Suppressor macrophage treated with lipopolysaccharide for 1 hour (primary cell): Measurements from ENCODE around the gene DNAJC7.
A peak's percentile ranks its signal among the peaks of the same experiment; 100 is the strongest.

Source experiments
- DNase-seq, 3 donors: peaks; one replicate each; pipeline ENCODE4 v3.0.0-alpha.2; 2020 to 2022

The DNAJC7 gene

GRCh38 chr17:41974658-41975057 lies 42.6 kb downstream of the DNAJC7 start:
- no peak for DNase-seq

GRCh38 chr17:41974031-41974430 lies 43.2 kb downstream of the DNAJC7 start:
- DNase-seq: no peak

GRCh38 chr17:41973408-41973811 lies 43.8 kb downstream of the DNAJC7 start:
- no peak for DNase-seq

- no peak for DNase-seq
Observed at GRCh38 chr17:41972571-41973407, 44.5 kb downstream of the DNAJC7 start.

- no peak for DNase-seq
Observed at GRCh38 chr17:41971721-41972523, 45.3 kb downstream of the DNAJC7 start.

GRCh38 chr17:41970901-41971331 lies 46.3 kb downstream of the DNAJC7 start:
- no peak for DNase-seq

GRCh38 chr17:41968676-41969075 lies 48.6 kb downstream of the DNAJC7 start:
- DNase-seq: no peak

- DNase-seq: no peak
Observed at GRCh38 chr17:41967921-41968578, 49.2 kb downstream of the DNAJC7 start.

- no peak for DNase-seq
Observed at GRCh38 chr17:41967141-41967920, 49.9 kb downstream of the DNAJC7 start.

- DNase-seq: peak; percentile 97 to 99 (median 98)
Observed at GRCh38 chr17:41966463-41967140, 50.6 kb downstream of the DNAJC7 start, which contains the start of gene CNP. Gene CNP, plus strand, starts transcription at chr17:41966795. Its CDS starts 90 bp downstream, at chr17:41966885.

GRCh38 chr17:41965694-41966462 lies 51.4 kb downstream of the DNAJC7 start:
- DNase-seq: peak; percentile 49 to 71 (median 63)

GRCh38 chr17:41962768-41963434 lies 54.3 kb downstream of the DNAJC7 start:
- peak; percentile 76 to 84 (median 81) for DNase-seq

GRCh38 chr17:41962111-41962510 lies 55.1 kb downstream of the DNAJC7 start:
- no peak for DNase-seq

GRCh38 chr17:41959336-41960095 lies 57.7 kb downstream of the DNAJC7 start:
- peak in 2 of 3 donors; percentile 20 to 39 for DNase-seq

GRCh38 chr17:41959030-41959335 lies 58.3 kb downstream of the DNAJC7 start:
- no peak for DNase-seq

- no peak for DNase-seq
Observed at GRCh38 chr17:41957869-41958439, 59.3 kb downstream of the DNAJC7 start.

- no peak for DNase-seq
Observed at GRCh38 chr17:41957031-41957868, 60.0 kb downstream of the DNAJC7 start.

GRCh38 chr17:41956522-41956921 lies 60.7 kb downstream of the DNAJC7 start:
- DNase-seq: no peak
